Activated T-helper 1 cell treated with anti-CD3 and anti-CD28 coated beads, Interleukin-2, amount 50 U/mL, for 16 hours (primary cell): ENCODE measurements around the gene BUB1B.

Experiments
- DNase-seq, 2 donors: peaks; one replicate each; pipeline ENCODE4 v3.0.0-alpha.2; 2020; ENCODE audit warnings: low read depth in 1 of 2, low spot score in 1 of 2

BUB1B gene

GRCh38 chr15:40183636-40184463 lies 23.0 kb downstream of the BUB1B start:
- DNase-seq, result no peak

GRCh38 chr15:40190591-40190990 lies 29.7 kb downstream of the BUB1B start:
- no peak for DNase-seq

GRCh38 chr15:40192942-40193341 lies 32.1 kb downstream of the BUB1B start:
- no peak for DNase-seq

- no peak for DNase-seq
Observed at GRCh38 chr15:40197434-40197833, 36.6 kb downstream of the BUB1B start.

GRCh38 chr15:40198355-40199085 lies 37.7 kb downstream of the BUB1B start:
- no peak for DNase-seq

- no peak for DNase-seq
Observed at GRCh38 chr15:40204100-40204499, 43.2 kb downstream of the BUB1B start.

GRCh38 chr15:40217166-40217824 lies 56.4 kb downstream of the BUB1B start:
- no peak for DNase-seq

- DNase-seq, result no peak
Observed at GRCh38 chr15:40219801-40220200, 58.9 kb downstream of the BUB1B start.

- no peak for DNase-seq
Observed at GRCh38 chr15:40222131-40222530, 61.3 kb downstream of the BUB1B start.

GRCh38 chr15:40226736-40227135 lies 65.9 kb downstream of the BUB1B start:
- DNase-seq, result no peak

- no peak for DNase-seq
Observed at GRCh38 chr15:40229316-40229715, 68.4 kb downstream of the BUB1B start.

GRCh38 chr15:40229956-40230355 lies 69.1 kb downstream of the BUB1B start:
- no peak for DNase-seq

GRCh38 chr15:40232625-40233070 lies 71.8 kb downstream of the BUB1B start:
- DNase-seq, result no peak

- DNase-seq, result no peak
Observed at GRCh38 chr15:40233727-40234577, 73.1 kb downstream of the BUB1B start.

GRCh38 chr15:40234783-40235182 lies 73.9 kb downstream of the BUB1B start:
- DNase-seq, result no peak

GRCh38 chr15:40235201-40235885 lies 74.5 kb downstream of the BUB1B start:
- DNase-seq, result no peak

GRCh38 chr15:40238532-40239403 lies 77.9 kb downstream of the BUB1B start, which contains the start of gene PAK6:
Gene PAK6 (plus strand): TSS chr15:40239063. CDS start chr15:40264786, 25,723 bp downstream.
- no peak for DNase-seq

- DNase-seq, result no peak
Observed at GRCh38 chr15:40239404-40239692, 78.5 kb downstream of the BUB1B start.
